Heart left ventricle (tissue), 13 donors: ENCODE results near the gene CDH13.

Experiments used
- POLR2A ChIP-seq, 2 donors: fragments of 450-650 bp; IDR thresholded peaks; one replicate each; pipeline ENCODE4 v1.6.1; 2017; ENCODE audit warnings: antibody characterized with exemption in 2 of 2, mild to moderate bottlenecking in 2 of 2, moderate library complexity in 2 of 2
- TF ChIP-seq, protein P1 (sequence below), 12 donors: fragments of 200-600 bp; sonication (generic) in 4 of 12; IDR thresholded peaks; one replicate each; pipeline versions ENCODE4 v1.5.0 to v1.8.0; 2018 to 2022; ENCODE audit warnings: antibody characterized with exemption in 12 of 12, mild to moderate bottlenecking in 5 of 12
- donor health status: ischemic (EF 13 %, LVEDD 7.1; RV severe dilation, severe dysfunction).
- donor health status: DM: no; HTN: yes; CAD: no.
- donor health status: DM: no; HTN: no; CAD: no.
- donor health status: ischemic (EF 25% LVEDD 6.9; RV normal size, moderate dysfunction).
- donor health status: ischemic (EF 25% LVEDD 5.7; RV mildly dilated, moderate dysfunction).
- donor health status: ischemic (EF 35%, LVEDD 5.7; RV mildly dilated, moderate dysfunction).
- donor health status: nonischemic (EF 11% LVEDD 7.7; RV severe dilation, severe dysfunction).
- donor health status: DM: yes; HTN: yes; CAD: no.
- donor health status: PGD.
- donor health status: ischemic (EF 29% LVEDD 5.4; RV normal size, mild dysfunction).
- donor health status: nonischemic (EF 23%, LVEDD 6.1; RV moderate dilation, normal function).

DNA sequence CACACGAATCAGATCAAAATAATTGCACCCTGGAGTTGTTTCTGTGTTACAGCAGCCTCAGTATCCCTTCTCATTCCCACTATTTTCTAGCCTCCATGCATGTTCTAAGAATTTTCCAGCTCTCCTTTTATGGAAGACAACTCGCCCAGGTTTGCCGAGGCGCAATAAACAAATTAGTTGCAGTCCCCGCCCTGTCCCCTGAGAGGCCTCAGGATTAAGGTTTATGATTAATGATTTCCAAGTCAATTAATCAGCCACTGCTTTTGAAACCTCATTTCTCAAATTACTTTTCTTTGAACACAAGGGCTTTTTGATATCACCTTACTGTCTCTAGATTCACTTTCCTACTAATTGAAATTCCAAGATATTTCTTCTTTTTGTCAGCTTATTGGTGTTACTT is 1042.7 kb downstream of the CDH13 start:
- TF ChIP-seq, protein P1, sequence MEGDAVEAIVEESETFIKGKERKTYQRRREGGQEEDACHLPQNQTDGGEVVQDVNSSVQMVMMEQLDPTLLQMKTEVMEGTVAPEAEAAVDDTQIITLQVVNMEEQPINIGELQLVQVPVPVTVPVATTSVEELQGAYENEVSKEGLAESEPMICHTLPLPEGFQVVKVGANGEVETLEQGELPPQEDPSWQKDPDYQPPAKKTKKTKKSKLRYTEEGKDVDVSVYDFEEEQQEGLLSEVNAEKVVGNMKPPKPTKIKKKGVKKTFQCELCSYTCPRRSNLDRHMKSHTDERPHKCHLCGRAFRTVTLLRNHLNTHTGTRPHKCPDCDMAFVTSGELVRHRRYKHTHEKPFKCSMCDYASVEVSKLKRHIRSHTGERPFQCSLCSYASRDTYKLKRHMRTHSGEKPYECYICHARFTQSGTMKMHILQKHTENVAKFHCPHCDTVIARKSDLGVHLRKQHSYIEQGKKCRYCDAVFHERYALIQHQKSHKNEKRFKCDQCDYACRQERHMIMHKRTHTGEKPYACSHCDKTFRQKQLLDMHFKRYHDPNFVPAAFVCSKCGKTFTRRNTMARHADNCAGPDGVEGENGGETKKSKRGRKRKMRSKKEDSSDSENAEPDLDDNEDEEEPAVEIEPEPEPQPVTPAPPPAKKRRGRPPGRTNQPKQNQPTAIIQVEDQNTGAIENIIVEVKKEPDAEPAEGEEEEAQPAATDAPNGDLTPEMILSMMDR (IDR thresholded peaks at IDR 0.05) = no peak
- TF ChIP-seq POLR2A (IDR thresholded peaks at IDR 0.05) = no peak
